AG09319 (cell line): Measurements from ENCODE around the gene NTN3.

Source experiments
- DNase-seq: peaks from one replicate; pipeline ENCODE4 v3.0.0-alpha.2; 2010; ENCODE audit warnings: low read depth; ENCODE audit errors: extremely low read depth
- CTCF ChIP-seq: IDR thresholded peaks from 2 replicates; pipeline ENCODE4 v1.5.1; 2011; ENCODE audit warnings: low read depth, mild to moderate bottlenecking, inconsistent platforms, low read length, moderate library complexity

NTN3 gene

GRCh38 chr16:2496223-2497115 is 25.4 kb downstream of the NTN3 start:
- no peak for DNase-seq
- no peak for TF ChIP-seq CTCF

GRCh38 chr16:2497116-2497630 is 26.1 kb downstream of the NTN3 start:
- TF ChIP-seq CTCF = no peak
- no peak for DNase-seq

- TF ChIP-seq CTCF = no peak
- no peak for DNase-seq
These were observed 26.8 kb downstream of the NTN3 start for GRCh38 chr16:2497695-2498484.

- no peak for TF ChIP-seq CTCF
- DNase-seq = no peak
These were observed 27.6 kb downstream of the NTN3 start for GRCh38 chr16:2498531-2499253.

- DNase-seq = no peak
- no peak for TF ChIP-seq CTCF
These were observed 28.4 kb downstream of the NTN3 start for GRCh38 chr16:2499454-2499853.

- TF ChIP-seq CTCF = no peak
- no peak for DNase-seq
These were observed 28.9 kb downstream of the NTN3 start for GRCh38 chr16:2499890-2500429.
